Activated CD8-positive, alpha-beta T cell treated with anti-CD3 and anti-CD28 coated beads, Interleukin-2, amount 10 ng/mL, durations not matched to agents 7 days and 5 days (primary cell): ENCODE data around the gene ELMO3. TPM values are rescaled to one million over a fixed set of nuclear protein-coding genes. Genes with fewer than 3 reads are reported as not detected.
A peak's percentile ranks its signal among the peaks of the same experiment; 100 is the strongest.

Source experiments
- ATAC-seq: fragments of 150-1000 bp; cut with Tn5 transposase; one replicate; pipeline ENCODE4 v1.10.0; 2021; ENCODE audit warnings: moderate library complexity
- CTCF ChIA-PET: fragments of 350-600 bp; sonication (Branson Sonifier 250); formaldehyde crosslinking; loops from one replicate; lab custom pipeline; 2021; ENCODE audit warnings: antibody characterized with exemption; lab: Charles Lee
- POLR2A ChIA-PET: fragments of 350-600 bp; sonication (Branson Sonifier 250); formaldehyde crosslinking; loops from one replicate; lab custom pipeline; 2021; ENCODE audit warnings: antibody characterized with exemption; lab: Charles Lee
- DNase-seq: peaks from one replicate; pipeline ENCODE4 v3.0.0-alpha.2; 2020
- H3K27ac Mint-ChIP-seq: one replicate; pipeline ENCODE4 v1.8.0; 2021; ENCODE audit warnings: mild to moderate bottlenecking, mixed read lengths
- H3K27me3 Mint-ChIP-seq: one replicate; pipeline ENCODE4 v1.8.0; 2021; ENCODE audit warnings: low read depth, mixed read lengths
- H3K36me3 Mint-ChIP-seq: one replicate; pipeline ENCODE4 v1.8.0; 2021; ENCODE audit warnings: low read depth, mixed read lengths
- H3K4me1 Mint-ChIP-seq: one replicate; pipeline ENCODE4 v1.8.0; 2021; ENCODE audit warnings: low read depth, mixed read lengths
- H3K4me3 Mint-ChIP-seq: one replicate; pipeline ENCODE4 v1.8.0; 2021; ENCODE audit warnings: mild to moderate bottlenecking, mixed read lengths
- H3K9me3 Mint-ChIP-seq: one replicate; pipeline ENCODE4 v1.8.0; 2022; ENCODE audit warnings: mixed read lengths; ENCODE audit not compliant: insufficient read depth
- total RNA-seq, 2 experiments: library from RNA; stranded (reverse); gene quantifications; one replicate each; pipeline ENCODE4 v1.2.3, GENCODE V29; 2021

Gene ELMO3
- total RNA-seq, 2 experiments from 2014 or later = 7.2 to 8.0 TPM

DNA sequence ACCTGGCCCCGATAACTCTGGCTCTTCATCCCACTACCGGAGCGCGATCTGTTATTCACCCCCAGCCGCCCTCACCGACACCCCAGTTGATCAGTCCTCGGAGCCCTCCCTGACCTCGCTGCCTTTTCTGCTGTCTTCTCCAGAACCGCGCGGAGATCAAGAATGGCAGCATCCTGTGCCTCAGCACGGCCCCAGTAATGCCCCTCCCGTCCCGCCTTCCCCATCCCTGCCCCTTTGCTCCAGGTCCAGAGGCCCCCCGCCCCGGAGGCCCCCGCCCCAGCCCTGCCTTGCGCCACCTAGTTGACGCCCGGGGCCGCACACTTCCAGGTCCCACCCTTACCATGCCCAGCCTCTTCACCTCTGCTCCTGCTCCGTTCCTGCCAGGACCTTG is 872 bp downstream of the ELMO3 start:
- Mint-ChIP-seq H3K27ac (no peak overlapping the region), H3K36me3 (peaks cover 54% of the 10 kb centered on the region), H3K4me3 (no peak overlapping the region), H3K27me3 (no peaks in the 10 kb centered on the region), H3K4me1 (peaks cover 9% of the 10 kb centered on the region), H3K9me3 (no peaks in the 10 kb centered on the region)
- ATAC-seq = no peak
- DNase-seq = no peak
- ChIA-PET CTCF (no interaction called here), POLR2A (interaction anchor here (1.7 kb wide), 1 partner anchor 27 kb away, joined by 4 read pairs; the partner anchor contains the start of gene TMEM208)

DNA sequence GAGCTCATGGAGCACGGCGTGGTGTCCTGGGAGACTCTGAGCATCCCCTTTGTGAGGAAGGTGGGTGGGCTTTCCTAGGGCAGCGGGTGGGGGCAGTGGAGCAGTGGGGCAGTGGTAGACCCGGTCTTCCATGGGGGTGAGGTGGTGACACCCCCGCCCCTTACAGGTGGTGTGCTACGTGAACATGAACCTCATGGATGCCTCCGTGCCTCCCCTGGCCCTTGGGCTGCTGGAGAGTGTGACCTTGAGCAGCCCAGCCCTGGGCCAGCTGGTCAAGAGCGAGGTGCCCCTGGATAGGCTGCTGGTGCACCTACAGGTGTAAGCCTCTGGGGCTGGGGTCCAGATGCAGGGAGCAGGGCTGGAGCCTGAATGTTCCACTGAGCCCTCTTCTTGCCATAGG is 1.6 kb downstream of the ELMO3 start:
- H3K27me3 Mint-ChIP-seq = no peaks in the 10 kb centered on the region
- ChIA-PET POLR2A (interaction anchor here (1.7 kb wide), 1 partner anchor 26 kb away, joined by 4 read pairs; the partner anchor contains the start of gene TMEM208), CTCF (no interaction called here)
- no peak for DNase-seq
- H3K36me3 Mint-ChIP-seq = peaks cover 48% of the 10 kb centered on the region
- peaks cover 6% of the 10 kb centered on the region for H3K4me1 Mint-ChIP-seq
- H3K4me3 Mint-ChIP-seq = no peak overlapping the region
- no peak overlapping the region for H3K27ac Mint-ChIP-seq
- no peak for ATAC-seq
- no peaks in the 10 kb centered on the region for H3K9me3 Mint-ChIP-seq

DNA sequence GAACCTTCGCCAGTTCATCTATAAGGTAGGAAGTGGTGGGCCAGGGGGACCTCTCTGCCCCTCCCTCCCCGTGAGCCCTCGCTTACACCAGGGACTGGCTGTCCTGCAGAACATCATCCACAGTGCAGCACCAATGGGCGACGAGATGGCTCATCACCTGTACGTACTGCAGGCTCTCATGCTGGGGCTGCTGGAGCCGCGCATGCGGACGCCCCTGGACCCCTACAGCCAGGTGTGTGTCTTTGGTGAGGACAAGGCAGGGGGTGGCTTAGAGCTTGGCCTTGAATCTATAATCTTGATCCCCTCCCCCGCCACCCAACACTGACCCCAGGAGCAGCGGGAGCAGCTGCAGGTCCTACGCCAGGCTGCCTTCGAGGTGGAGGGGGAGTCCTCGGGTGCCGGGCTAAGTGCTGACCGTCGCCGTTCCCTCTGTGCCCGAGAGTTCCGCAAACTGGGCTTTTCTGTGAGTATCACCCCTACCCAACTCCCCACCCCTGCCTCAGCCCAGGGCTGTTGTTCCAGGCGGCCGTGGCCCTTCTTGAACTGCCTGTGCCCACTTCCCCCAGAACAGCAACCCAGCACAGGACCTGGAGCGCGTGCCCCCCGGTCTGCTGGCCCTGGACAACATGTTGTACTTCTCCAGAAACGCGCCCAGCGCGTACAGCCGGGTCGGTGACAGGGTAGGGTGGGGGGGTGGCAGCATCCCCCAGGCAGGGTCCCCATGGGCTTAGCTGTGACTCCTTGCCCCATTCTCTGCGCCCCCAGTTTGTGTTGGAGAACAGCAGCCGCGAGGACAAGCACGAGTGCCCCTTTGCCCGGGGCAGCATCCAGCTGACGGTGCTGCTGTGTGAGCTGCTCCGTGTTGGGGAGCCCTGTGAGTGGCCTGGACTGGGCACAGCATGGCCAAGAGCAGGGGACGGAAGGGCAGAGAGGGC is 2.7 kb downstream of the ELMO3 start:
- Mint-ChIP-seq H3K9me3 (no peaks in the 10 kb centered on the region), H3K4me3 (no peak overlapping the region), H3K27me3 (no peaks in the 10 kb centered on the region), H3K27ac (no peak overlapping the region), H3K36me3 (peaks cover 37% of the 10 kb centered on the region), H3K4me1 (peaks cover 2% of the 10 kb centered on the region)
- DNase-seq = no peak
- ChIA-PET CTCF (no interaction called here), POLR2A (no interaction called here)
- no peak for ATAC-seq

DNA sequence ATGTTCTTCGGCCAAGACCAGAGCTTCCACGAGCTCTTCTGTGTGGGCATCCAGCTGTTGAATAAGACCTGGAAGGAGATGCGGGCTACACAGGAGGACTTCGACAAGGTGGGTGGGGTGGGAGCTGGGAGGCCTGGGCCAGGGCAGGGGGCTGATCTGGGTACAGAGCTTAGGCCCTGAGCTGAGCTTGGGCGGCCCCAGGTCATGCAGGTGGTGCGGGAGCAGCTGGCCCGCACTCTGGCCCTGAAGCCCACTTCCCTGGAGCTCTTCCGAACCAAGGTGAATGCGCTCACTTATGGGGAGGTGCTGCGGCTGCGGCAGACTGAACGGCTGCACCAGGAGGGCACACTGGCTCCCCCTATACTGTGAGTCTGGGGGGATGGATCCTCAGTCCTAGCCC is 3.5 kb downstream of the ELMO3 start:
- POLR2A ChIA-PET = no interaction called here
- ATAC-seq = no peak
- no peaks in the 10 kb centered on the region for H3K27me3 Mint-ChIP-seq
- peaks cover 32% of the 10 kb centered on the region for H3K36me3 Mint-ChIP-seq
- no peak for DNase-seq
- no peak overlapping the region for H3K27ac Mint-ChIP-seq
- H3K9me3 Mint-ChIP-seq = no peaks in the 10 kb centered on the region
- H3K4me1 Mint-ChIP-seq = no peaks in the 10 kb centered on the region
- no peak overlapping the region for H3K4me3 Mint-ChIP-seq
- CTCF ChIA-PET = no interaction called here

DNA sequence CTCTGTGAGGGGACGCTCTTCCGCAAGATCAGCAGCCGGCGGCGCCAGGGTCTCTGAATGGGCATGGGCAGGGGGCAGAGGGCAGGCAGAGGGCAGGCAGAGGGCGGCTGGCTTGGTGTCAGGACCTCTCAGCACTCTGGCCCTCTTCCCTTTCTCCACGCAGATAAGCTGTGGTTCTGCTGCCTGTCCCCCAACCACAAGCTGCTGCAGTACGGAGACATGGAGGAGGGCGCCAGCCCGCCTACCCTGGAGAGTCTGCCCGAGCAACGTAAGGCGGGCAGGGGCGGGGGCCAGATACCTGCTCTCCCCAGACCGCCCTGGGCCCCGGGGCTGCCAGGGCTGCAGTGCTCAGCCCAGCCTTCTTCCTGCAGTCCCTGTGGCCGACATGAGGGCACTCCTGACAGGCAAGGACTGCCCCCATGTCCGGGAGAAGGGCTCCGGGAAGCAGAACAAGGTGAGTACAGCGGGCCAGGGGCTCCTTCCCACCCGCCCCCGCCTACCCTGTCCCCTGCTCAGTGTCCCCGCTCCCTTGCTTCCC is 4.1 kb downstream of the ELMO3 start:
- DNase-seq = no peak
- H3K27me3 Mint-ChIP-seq = no peaks in the 10 kb centered on the region
- POLR2A ChIA-PET = interaction anchor here (0.5 to 2.1 kb wide), 2 partner anchors 24 to 166 kb away, joined by 3 to 7 read pairs; partner anchors contain the start of gene TMEM208
- peaks cover 28% of the 10 kb centered on the region for H3K36me3 Mint-ChIP-seq
- no peaks in the 10 kb centered on the region for H3K9me3 Mint-ChIP-seq
- H3K4me1 Mint-ChIP-seq = no peaks in the 10 kb centered on the region
- CTCF ChIA-PET = no interaction called here
- no peak overlapping the region for H3K27ac Mint-ChIP-seq
- no peak overlapping the region for H3K4me3 Mint-ChIP-seq
- no peak for ATAC-seq

DNA sequence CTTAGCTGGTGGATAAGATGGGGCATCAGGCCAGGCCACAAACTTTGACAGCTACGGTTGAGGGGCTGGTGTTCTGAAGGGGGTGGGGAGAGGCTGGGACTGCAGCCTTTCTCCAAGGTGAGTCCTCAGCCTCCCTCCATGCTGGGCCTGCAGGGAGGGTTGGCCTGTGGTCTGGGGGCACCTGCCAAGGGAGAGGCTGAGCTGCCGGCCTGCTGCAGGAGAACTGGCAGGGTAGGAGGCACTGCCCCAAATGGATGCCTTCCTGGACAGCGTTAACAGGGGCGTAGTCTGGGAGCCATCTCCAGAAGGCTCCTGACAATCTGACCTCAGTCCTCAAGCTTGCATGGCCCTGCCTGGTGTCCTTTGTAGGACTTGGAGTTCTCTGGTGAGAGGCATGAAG is 5.1 kb downstream of the ELMO3 start:
- Mint-ChIP-seq H3K9me3 (no peaks in the 10 kb centered on the region), H3K36me3 (peaks cover 24% of the 10 kb centered on the region), H3K27ac (peak overlapping the region; percentile 25), H3K4me1 (no peaks in the 10 kb centered on the region), H3K4me3 (no peak overlapping the region), H3K27me3 (no peaks in the 10 kb centered on the region)
- ATAC-seq = no peak
- ChIA-PET CTCF (interaction anchor here (1.0 kb wide), 1 partner anchor 194 kb away, joined by 3 read pairs; no protein-coding TSS in a partner anchor), POLR2A (interaction anchor here (2.1 kb wide), 1 partner anchor 23 kb away, joined by 7 read pairs; the partner anchor contains the start of gene TMEM208)
- DNase-seq = no peak

DNA sequence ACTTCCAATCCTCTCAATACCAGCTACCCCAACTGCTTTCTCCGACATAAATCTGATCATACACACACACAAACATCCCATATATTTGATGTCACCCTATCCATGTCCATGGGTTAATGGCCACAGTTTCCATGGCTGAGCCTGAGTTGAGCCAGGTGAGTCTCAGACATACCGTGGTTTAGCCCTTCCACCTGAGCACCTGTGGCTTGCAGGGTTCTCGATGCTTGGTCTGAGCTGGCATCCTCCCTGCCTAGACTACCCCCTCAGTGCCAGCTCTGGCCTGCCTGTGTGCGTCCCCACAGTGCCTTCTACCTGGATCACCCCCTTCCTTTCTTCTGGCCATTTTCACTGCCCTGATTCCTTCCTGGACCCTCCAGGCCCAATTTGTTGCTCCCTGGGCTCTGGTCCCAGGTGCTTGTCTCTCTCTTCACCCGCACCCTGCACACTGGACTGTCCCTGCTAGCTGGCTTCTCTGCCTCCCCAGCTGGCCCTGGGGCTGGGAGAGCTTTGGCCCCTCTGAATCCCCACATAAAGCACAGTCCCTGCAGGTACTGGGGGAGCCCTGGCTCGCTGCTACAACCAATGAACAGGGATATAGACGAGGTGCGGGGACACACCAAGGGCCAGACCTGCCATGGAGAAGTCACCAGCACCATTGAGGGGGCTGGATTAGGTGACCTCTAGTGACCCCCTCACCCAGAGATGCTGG is 7.4 kb downstream of the ELMO3 start:
- no peak for ATAC-seq
- no peaks in the 10 kb centered on the region for H3K27me3 Mint-ChIP-seq
- no peak overlapping the region for H3K4me3 Mint-ChIP-seq
- CTCF ChIA-PET = interaction anchor here (0.5 kb wide), 1 partner anchor 9 kb away, joined by 3 read pairs; no protein-coding TSS in a partner anchor
- peak overlapping the region; percentile 24 for H3K27ac Mint-ChIP-seq
- POLR2A ChIA-PET = no interaction called here
- peaks cover 2% of the 10 kb centered on the region for H3K4me1 Mint-ChIP-seq
- peaks cover 10% of the 10 kb centered on the region for H3K36me3 Mint-ChIP-seq
- DNase-seq = no peak
- no peaks in the 10 kb centered on the region for H3K9me3 Mint-ChIP-seq

DNA sequence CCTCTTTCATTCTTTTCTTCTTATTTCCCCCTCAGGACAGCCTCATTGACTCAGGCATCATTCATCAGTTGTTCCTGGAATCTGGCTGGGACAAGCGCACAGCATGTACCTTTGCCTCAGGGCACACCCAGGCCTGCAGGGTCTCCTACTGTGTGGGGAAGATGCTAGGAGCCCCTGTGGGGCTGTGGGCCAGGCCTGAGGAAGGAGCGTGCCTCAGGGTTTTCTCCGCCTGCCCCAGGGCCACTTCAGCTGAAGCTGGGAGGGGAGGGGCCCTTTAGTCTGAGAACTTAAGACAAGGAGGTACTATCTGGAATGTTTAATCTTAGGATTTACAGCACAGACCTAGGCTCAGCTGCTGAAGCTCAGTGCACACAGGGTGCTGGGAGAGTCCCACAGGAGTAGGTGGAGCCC is 7.9 kb downstream of the ELMO3 start:
- ATAC-seq = no peak
- Mint-ChIP-seq H3K4me1 (peaks cover 2% of the 10 kb centered on the region), H3K9me3 (no peaks in the 10 kb centered on the region), H3K27me3 (no peaks in the 10 kb centered on the region), H3K36me3 (peaks cover 9% of the 10 kb centered on the region), H3K4me3 (no peak overlapping the region), H3K27ac (no peak overlapping the region)
- no peak for DNase-seq
- ChIA-PET CTCF (interaction anchor here (0.5 kb wide), 1 partner anchor 9 kb away, joined by 3 read pairs; no protein-coding TSS in a partner anchor), POLR2A (no interaction called here)

DNA sequence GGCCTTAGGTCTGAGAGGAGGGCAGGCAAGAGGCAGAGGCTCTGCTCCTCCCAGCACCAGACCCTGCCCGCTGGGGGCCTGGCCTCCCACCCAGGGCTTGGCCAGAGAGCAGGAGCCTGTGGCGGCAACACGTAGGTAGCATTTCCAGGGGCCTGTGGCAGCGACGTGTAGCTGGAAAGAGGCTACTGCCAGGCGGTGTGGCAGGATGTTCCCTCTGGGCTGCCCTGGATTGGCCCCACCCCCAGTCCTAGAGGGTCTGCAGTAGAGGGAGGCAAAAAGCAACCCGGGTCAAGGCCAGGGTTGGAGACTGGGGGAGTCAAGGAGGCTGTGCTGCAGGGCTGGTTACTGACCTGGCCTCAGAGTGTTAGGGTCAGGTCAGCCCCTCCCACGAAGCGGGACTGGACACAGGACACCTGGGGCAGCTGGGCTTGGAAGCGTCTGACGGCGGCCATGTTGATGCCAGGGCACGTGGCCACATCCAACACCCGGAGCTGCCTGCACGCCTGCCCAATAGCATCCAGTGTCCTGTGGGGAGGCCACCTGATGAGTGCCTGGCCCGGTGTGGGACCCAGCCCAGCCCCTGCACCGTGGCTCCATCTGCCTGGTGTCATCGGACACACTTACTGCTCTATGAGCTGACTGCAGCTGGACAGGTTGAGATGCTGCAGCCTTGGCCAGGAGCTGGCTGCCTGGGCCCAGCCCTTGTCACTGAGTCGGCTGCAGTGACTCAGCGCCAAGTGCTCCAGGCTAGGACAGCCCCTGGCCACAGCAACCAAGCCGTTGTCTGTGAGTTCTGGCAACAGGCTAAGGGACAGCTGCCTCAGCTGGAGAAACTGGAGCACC is 8.5 kb downstream of the ELMO3 start:
- Mint-ChIP-seq H3K4me3 (no peak overlapping the region), H3K9me3 (no peaks in the 10 kb centered on the region), H3K27me3 (no peaks in the 10 kb centered on the region), H3K36me3 (peaks cover 4% of the 10 kb centered on the region), H3K27ac (no peak overlapping the region), H3K4me1 (peaks cover 2% of the 10 kb centered on the region)
- POLR2A ChIA-PET = no interaction called here
- CTCF ChIA-PET = no interaction called here
- no peak for DNase-seq
- no peak for ATAC-seq

DNA sequence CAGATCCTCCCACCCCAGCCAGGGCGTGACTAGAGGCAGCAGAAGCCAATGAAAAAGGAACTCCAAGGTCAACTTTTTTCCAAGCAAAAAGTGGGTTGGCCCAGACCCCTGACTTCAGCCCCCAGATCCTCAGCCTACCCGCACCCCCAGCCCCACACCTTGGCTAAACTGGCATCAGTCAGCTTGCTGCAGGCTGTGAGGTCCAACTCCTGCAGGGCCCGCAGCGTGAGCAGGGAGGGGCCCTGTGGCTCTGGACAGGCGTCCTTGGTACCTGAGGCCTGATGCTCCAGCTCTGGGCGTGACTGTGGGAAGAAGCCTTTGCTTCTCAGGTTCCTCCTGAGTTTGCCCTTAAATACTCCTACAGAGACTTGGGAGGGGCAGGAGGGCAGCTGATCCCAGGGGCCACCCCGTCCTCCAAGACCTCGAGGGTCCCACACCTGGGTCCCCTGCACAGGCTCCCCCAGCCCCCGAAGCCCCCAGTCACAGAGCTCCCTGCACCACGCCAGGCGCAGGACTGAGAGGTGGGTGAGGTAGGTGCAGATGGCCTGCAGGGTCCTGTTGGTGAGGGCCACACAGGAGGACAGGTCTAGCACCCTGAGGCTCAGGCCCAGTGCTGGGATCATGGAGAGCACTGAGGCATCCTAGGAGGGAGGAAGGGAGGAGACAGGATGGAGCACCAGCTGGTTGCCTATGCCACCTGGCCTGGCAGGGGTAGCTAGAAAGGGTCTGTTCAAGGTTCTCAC is 9.4 kb downstream of the ELMO3 start:
- ATAC-seq = no peak
- CTCF ChIA-PET = interaction anchor here (1.0 to 1.9 kb wide), 2 partner anchors 10 to 99 kb away, joined by 3 to 6 read pairs; partner anchors contain the start of genes ELMO3 and PHAF1
- Mint-ChIP-seq H3K4me1 (peaks cover 2% of the 10 kb centered on the region), H3K27me3 (no peaks in the 10 kb centered on the region), H3K9me3 (no peaks in the 10 kb centered on the region), H3K27ac (peak overlapping the region; percentile 14), H3K36me3 (no peaks in the 10 kb centered on the region), H3K4me3 (no peak overlapping the region)
- no peak for DNase-seq
- POLR2A ChIA-PET = no interaction called here
